HCT116 (cell line): ENCODE results near the gene TRIM61.

Experiments used
- ATF3 ChIP-seq: IDR thresholded peaks from 2 replicates; pipeline ENCODE4 v1.6.1; 2012
- CBX3 ChIP-seq: IDR thresholded peaks from 2 replicates; pipeline ENCODE4 v1.6.1; 2012; ENCODE audit warnings: low read depth
- CEBPB ChIP-seq: IDR thresholded peaks from 2 replicates; pipeline ENCODE4 v1.6.1; 2012; ENCODE audit warnings: low read depth
- MAX ChIP-seq: IDR thresholded peaks from 2 replicates; pipeline ENCODE4 v1.6.1; 2012
- POLR2A ChIP-seq: IDR thresholded peaks from 2 replicates; pipeline ENCODE4 v1.7.0; 2011; ENCODE audit warnings: borderline replicate concordance; ENCODE audit not compliant: insufficient read depth, insufficient read length; ENCODE audit errors: extremely low read depth
- POLR2AphosphoS5 ChIP-seq: IDR thresholded peaks from 2 replicates; pipeline ENCODE4 v1.6.1; 2011; ENCODE audit warnings: mild to moderate bottlenecking, low read depth, low read length, moderate library complexity
- YY1 ChIP-seq: IDR thresholded peaks from 2 replicates; pipeline ENCODE4 v1.6.1; 2011; ENCODE audit warnings: low read length, low read depth, moderate library complexity, mild to moderate bottlenecking; ENCODE audit not compliant: insufficient replicate concordance; ENCODE audit errors: extremely low read depth
- ZFX ChIP-seq: fragments of 450-650 bp; IDR thresholded peaks from 2 replicates; pipeline ENCODE4 v1.6.1; 2017
- TF ChIP-seq, protein P1 (sequence below), 3 experiments: fragments of 200-600 bp in 1 of 3; sonication (generic) in 1 of 3; IDR thresholded peaks in 2 of 3; conservative IDR thresholded peaks in 1 of 3; 2 replicates each; pipeline ENCODE4 v1.5.1; 2012 to 2017; ENCODE audit warnings: low read depth in 2 of 3, low read length in 2 of 3, antibody characterized with exemption in 1 of 3, borderline replicate concordance in 1 of 3, control low read depth in 1 of 3, mild to moderate bottlenecking in 1 of 3, mixed read lengths in 1 of 3, mixed run types in 1 of 3, moderate library complexity in 1 of 3; ENCODE audit not compliant: insufficient read depth in 1 of 3

- TF ChIP-seq POLR2A (no peak), YY1 (no peak), MAX (no peak), POLR2AphosphoS5 (no peak), CEBPB (no peak), ATF3 (no peak), ZFX (no peak), CBX3 (no peak)
- TF ChIP-seq, protein P1, sequence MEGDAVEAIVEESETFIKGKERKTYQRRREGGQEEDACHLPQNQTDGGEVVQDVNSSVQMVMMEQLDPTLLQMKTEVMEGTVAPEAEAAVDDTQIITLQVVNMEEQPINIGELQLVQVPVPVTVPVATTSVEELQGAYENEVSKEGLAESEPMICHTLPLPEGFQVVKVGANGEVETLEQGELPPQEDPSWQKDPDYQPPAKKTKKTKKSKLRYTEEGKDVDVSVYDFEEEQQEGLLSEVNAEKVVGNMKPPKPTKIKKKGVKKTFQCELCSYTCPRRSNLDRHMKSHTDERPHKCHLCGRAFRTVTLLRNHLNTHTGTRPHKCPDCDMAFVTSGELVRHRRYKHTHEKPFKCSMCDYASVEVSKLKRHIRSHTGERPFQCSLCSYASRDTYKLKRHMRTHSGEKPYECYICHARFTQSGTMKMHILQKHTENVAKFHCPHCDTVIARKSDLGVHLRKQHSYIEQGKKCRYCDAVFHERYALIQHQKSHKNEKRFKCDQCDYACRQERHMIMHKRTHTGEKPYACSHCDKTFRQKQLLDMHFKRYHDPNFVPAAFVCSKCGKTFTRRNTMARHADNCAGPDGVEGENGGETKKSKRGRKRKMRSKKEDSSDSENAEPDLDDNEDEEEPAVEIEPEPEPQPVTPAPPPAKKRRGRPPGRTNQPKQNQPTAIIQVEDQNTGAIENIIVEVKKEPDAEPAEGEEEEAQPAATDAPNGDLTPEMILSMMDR (IDR thresholded peaks at IDR 0.05 in 2 of 3, conservative IDR thresholded peaks at IDR 0.05 in 1 of 3; ENCODE audit: borderline replicate concordance in 1 of 3, insufficient read depth in 1 of 3, low read depth in 2 of 3, low read length in 2 of 3), result no peak
Observed at GRCh38 chr4:165013691-165014090, 36.2 kb upstream of the TRIM61 start.
